Spleen (tissue), 7 donors: Measurements from ENCODE around the gene FGFR2.

ENCODE experiments used
- CTCF ChIP-seq, 11 experiments: fragments of 200-600 bp in 7 of 11; fragments of 450-650 bp in 4 of 11; sonication (generic) in 4 of 11; IDR thresholded peaks in 8 of 11; conservative IDR thresholded peaks in 3 of 11; 1 replicate in 7 of 11; 2 replicates in 4 of 11; pipeline versions ENCODE4 v1.4.0 to v1.8.0; 2016 to 2021; ENCODE audit warnings: antibody characterized with exemption in 11 of 11, inconsistent platforms in 4 of 11, mild to moderate bottlenecking in 1 of 11
- POLR2A ChIP-seq, 3 donors: fragments of 450-650 bp; IDR thresholded peaks; one replicate each; pipeline ENCODE4 v1.5.1; 2017; ENCODE audit warnings: antibody characterized with exemption in 3 of 3, mild to moderate bottlenecking in 1 of 3
- donor health status: DM: no; HTN: no; CAD: no; lungs with moderate emphysema.
- donor health status: DM: no; HTN: no; CAD: no.
- donor health status: DM: no; HTN: no; CAD: no.

- TF ChIP-seq POLR2A (IDR thresholded peaks at IDR 0.05) = no peak
- TF ChIP-seq CTCF (IDR thresholded peaks at IDR 0.05 in 8 of 11, conservative IDR thresholded peaks at IDR 0.05 in 3 of 11) = no peak
These were observed 30.0 kb downstream of the FGFR2 start for GRCh38 chr10:121568275-121568674.
